ENCODE results near the gene FARP1. TPM values are rescaled to one million over a fixed set of nuclear protein-coding genes. Genes with fewer than 3 reads are reported as not detected.

FARP1 gene
- total and polyA plus RNA-seq, 2 of the 13 experiments (the other 11 are each of a cell fraction or from before 2014, with no cell fraction given): 70.6 to 126 TPM

DNA sequence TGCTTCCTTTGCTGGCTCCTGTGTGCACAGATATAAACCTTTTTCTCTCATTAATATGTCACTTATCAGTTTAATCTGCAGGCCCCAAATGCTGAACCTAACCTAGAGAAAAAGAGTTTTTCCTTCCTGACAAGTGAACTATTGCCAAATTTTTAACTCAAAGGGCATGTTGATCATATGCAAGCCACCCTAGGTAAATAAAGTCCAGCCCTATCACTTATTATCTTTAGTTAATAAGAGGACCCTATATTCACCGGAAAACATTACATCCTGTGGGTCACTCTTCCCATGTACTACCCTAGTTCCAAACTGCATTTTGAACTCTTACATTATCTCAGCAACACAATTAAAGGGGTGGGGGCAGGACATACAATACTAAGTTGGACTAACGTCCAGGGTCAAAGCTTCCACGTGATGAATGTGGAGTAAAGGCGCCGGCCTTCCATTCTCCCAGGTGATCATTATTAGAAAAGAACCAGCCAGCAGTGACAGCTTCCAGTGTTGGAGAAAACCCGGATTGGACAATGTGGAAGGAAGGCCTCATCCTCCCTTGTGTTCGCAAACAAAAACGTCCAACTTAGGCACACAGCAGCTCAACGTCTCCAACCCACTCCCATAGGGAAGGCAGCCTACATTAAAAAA, 347.4 kb downstream of the FARP1 start (continued):
- TF ChIP-seq, protein P1, sequence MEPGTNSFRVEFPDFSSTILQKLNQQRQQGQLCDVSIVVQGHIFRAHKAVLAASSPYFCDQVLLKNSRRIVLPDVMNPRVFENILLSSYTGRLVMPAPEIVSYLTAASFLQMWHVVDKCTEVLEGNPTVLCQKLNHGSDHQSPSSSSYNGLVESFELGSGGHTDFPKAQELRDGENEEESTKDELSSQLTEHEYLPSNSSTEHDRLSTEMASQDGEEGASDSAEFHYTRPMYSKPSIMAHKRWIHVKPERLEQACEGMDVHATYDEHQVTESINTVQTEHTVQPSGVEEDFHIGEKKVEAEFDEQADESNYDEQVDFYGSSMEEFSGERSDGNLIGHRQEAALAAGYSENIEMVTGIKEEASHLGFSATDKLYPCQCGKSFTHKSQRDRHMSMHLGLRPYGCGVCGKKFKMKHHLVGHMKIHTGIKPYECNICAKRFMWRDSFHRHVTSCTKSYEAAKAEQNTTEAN (CRISPR knock-in tag; conservative IDR thresholded peaks at IDR 0.05): peak; percentile 77; the same call in 1 of the 2 replicates
- no peak for TF ChIP-seq ZNF615 (CRISPR knock-in tag; IDR thresholded peaks at IDR 0.05; ENCODE audit: borderline replicate concordance)
- TF ChIP-seq POGZ (CRISPR knock-in tag; IDR thresholded peaks at IDR 0.05): 0 out of 2 replicates have a peak, but pooled peaks have one; percentile 24
- 0 out of 2 replicates have a peak, but pooled peaks have one; percentile 23 for TF ChIP-seq ZNF629 (CRISPR knock-in tag; conservative IDR thresholded peaks at IDR 0.05)
- TF ChIP-seq, protein P2, sequence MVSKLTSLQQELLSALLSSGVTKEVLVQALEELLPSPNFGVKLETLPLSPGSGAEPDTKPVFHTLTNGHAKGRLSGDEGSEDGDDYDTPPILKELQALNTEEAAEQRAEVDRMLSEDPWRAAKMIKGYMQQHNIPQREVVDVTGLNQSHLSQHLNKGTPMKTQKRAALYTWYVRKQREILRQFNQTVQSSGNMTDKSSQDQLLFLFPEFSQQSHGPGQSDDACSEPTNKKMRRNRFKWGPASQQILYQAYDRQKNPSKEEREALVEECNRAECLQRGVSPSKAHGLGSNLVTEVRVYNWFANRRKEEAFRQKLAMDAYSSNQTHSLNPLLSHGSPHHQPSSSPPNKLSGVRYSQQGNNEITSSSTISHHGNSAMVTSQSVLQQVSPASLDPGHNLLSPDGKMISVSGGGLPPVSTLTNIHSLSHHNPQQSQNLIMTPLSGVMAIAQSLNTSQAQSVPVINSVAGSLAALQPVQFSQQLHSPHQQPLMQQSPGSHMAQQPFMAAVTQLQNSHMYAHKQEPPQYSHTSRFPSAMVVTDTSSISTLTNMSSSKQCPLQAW (CRISPR knock-in tag; IDR thresholded peaks at IDR 0.05): 0 out of 2 replicates have a peak, but pooled peaks have one; percentile 28
- peak; percentile 64; the same call in 1 of the 2 replicates for TF ChIP-seq NR2F2 (IDR thresholded peaks at IDR 0.05; ENCODE audit: borderline replicate concordance, low read depth)
- TF ChIP-seq HDAC1 (CRISPR knock-in tag; IDR thresholded peaks at IDR 0.05): peak; percentile 57; the same call in 1 of the 2 replicates
- TF ChIP-seq, protein P3, sequence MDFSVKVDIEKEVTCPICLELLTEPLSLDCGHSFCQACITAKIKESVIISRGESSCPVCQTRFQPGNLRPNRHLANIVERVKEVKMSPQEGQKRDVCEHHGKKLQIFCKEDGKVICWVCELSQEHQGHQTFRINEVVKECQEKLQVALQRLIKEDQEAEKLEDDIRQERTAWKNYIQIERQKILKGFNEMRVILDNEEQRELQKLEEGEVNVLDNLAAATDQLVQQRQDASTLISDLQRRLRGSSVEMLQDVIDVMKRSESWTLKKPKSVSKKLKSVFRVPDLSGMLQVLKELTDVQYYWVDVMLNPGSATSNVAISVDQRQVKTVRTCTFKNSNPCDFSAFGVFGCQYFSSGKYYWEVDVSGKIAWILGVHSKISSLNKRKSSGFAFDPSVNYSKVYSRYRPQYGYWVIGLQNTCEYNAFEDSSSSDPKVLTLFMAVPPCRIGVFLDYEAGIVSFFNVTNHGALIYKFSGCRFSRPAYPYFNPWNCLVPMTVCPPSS (IDR thresholded peaks at IDR 0.05): no peak
- TF ChIP-seq NCOR1 (IDR thresholded peaks at IDR 0.05; ENCODE audit: borderline replicate concordance, low read length): peak; percentile 92
- TF ChIP-seq, protein P4, sequence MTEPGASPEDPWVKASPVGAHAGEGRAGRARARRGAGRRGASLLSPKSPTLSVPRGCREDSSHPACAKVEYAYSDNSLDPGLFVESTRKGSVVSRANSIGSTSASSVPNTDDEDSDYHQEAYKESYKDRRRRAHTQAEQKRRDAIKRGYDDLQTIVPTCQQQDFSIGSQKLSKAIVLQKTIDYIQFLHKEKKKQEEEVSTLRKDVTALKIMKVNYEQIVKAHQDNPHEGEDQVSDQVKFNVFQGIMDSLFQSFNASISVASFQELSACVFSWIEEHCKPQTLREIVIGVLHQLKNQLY (CRISPR knock-in tag; IDR thresholded peaks at IDR 0.05): peak; percentile 74; the same call in 1 of the 2 replicates
- TF ChIP-seq, protein P5, sequence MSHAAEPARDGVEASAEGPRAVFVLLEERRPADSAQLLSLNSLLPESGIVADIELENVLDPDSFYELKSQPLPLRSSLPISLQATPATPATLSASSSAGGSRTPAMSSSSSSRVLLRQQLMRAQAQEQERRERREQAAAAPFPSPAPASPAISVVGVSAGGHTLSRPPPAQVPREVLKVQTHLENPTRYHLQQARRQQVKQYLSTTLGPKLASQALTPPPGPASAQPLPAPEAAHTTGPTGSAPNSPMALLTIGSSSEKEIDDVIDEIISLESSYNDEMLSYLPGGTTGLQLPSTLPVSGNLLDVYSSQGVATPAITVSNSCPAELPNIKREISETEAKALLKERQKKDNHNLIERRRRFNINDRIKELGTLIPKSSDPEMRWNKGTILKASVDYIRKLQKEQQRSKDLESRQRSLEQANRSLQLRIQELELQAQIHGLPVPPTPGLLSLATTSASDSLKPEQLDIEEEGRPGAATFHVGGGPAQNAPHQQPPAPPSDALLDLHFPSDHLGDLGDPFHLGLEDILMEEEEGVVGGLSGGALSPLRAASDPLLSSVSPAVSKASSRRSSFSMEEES (CRISPR knock-in tag; IDR thresholded peaks at IDR 0.05): peak; percentile 82; the same call in 1 of the 2 replicates
- TF ChIP-seq, protein P6, sequence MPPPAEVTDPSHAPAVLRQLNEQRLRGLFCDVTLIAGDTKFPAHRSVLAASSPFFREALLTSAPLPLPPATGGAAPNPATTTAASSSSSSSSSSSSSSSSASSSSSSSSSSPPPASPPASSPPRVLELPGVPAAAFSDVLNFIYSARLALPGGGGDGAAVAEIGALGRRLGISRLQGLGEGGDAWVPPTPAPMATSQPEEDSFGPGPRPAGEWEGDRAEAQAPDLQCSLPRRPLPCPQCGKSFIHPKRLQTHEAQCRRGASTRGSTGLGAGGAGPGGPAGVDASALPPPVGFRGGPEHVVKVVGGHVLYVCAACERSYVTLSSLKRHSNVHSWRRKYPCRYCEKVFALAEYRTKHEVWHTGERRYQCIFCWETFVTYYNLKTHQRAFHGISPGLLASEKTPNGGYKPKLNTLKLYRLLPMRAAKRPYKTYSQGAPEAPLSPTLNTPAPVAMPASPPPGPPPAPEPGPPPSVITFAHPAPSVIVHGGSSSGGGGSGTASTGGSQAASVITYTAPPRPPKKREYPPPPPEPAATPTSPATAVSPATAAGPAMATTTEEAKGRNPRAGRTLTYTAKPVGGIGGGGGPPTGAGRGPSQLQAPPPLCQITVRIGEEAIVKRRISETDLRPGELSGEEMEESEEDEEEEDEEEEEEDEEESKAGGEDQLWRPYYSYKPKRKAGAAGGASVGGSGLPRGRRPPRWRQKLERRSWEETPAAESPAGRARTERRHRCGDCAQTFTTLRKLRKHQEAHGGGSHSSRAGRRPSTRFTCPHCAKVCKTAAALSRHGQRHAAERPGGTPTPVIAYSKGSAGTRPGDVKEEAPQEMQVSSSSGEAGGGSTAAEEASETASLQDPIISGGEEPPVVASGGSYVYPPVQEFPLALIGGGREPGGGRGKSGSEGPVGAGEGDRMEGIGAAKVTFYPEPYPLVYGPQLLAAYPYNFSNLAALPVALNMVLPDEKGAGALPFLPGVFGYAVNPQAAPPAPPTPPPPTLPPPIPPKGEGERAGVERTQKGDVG (CRISPR knock-in tag; IDR thresholded peaks at IDR 0.05; ENCODE audit: borderline replicate concordance): no peak
- peak; percentile 55; the same call in 1 of the 2 replicates for TF ChIP-seq NR2C2 (CRISPR knock-in tag; IDR thresholded peaks at IDR 0.05; ENCODE audit: borderline replicate concordance)
- TF ChIP-seq, protein P7, sequence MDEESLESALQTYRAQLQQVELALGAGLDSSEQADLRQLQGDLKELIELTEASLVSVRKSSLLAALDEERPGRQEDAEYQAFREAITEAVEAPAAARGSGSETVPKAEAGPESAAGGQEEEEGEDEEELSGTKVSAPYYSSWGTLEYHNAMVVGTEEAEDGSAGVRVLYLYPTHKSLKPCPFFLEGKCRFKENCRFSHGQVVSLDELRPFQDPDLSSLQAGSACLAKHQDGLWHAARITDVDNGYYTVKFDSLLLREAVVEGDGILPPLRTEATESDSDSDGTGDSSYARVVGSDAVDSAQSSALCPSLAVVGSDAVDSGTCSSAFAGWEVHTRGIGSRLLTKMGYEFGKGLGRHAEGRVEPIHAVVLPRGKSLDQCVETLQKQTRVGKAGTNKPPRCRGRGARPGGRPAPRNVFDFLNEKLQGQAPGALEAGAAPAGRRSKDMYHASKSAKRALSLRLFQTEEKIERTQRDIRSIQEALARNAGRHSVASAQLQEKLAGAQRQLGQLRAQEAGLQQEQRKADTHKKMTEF (CRISPR knock-in tag; IDR thresholded peaks at IDR 0.05): 0 out of 2 replicates have a peak, but pooled peaks have one; percentile 22
- TF ChIP-seq ZNF746 (CRISPR knock-in tag; IDR thresholded peaks at IDR 0.05): peak; percentile 54; the same call in 1 of the 2 replicates
- TF ChIP-seq ZBTB42 (CRISPR knock-in tag; IDR thresholded peaks at IDR 0.05): no peak

Measured in HepG2 (cell line).